Liver (tissue), 9 donors: Measurements from ENCODE around the gene TRAPPC3L. TPM values are rescaled to one million over a fixed set of nuclear protein-coding genes. Genes with fewer than 3 reads are reported as not detected.

Experiments used
- DNase-seq: peaks from one replicate; pipeline ENCODE4 v3.0.0-alpha.2; 2017; ENCODE audit warnings: low spot score
- H3K27ac ChIP-seq, 2 donors: one replicate each; pipeline ENCODE4 v1.7.0; 2013; ENCODE audit warnings: inconsistent platforms in 2 of 2, low read length in 2 of 2, control low read depth in 1 of 2, low read depth in 1 of 2, mild to moderate bottlenecking in 1 of 2
- H3K27me3 ChIP-seq, 4 donors: one replicate each; pipeline versions ENCODE4 v1.6.1 to v1.7.0; 2013; ENCODE audit warnings: low read length in 3 of 4, inconsistent platforms in 1 of 4, mild to moderate bottlenecking in 1 of 4, moderate library complexity in 1 of 4; ENCODE audit not compliant: control insufficient read depth in 4 of 4, insufficient read depth in 4 of 4
- H3K36me3 ChIP-seq, 4 donors: one replicate each; pipeline versions ENCODE4 v1.6.1 to v1.7.0; 2013; ENCODE audit warnings: low read length in 3 of 4, mild to moderate bottlenecking in 3 of 4, low read depth in 1 of 4, moderate library complexity in 1 of 4; ENCODE audit not compliant: control insufficient read depth in 4 of 4, insufficient read depth in 3 of 4
- H3K4me1 ChIP-seq, 4 donors: one replicate each; pipeline versions ENCODE4 v1.6.1 to v1.7.0; 2013; ENCODE audit warnings: low read length in 3 of 4, mild to moderate bottlenecking in 3 of 4, moderate library complexity in 1 of 4; ENCODE audit not compliant: control insufficient read depth in 4 of 4, insufficient read depth in 4 of 4
- H3K4me3 ChIP-seq, 3 donors: one replicate each; pipeline versions ENCODE4 v1.6.1 to v1.7.0; 2013; ENCODE audit warnings: low read length in 3 of 3, control low read depth in 1 of 3, low read depth in 1 of 3, mild to moderate bottlenecking in 1 of 3
- H3K9ac ChIP-seq, 2 donors: one replicate each; pipeline ENCODE4 v1.7.0; 2013; ENCODE audit warnings: low read length in 2 of 2, mild to moderate bottlenecking in 2 of 2, moderate library complexity in 2 of 2, control low read depth in 1 of 2, low read depth in 1 of 2
- H3K9me3 ChIP-seq, 4 donors: one replicate each; pipeline versions ENCODE4 v1.6.1 to v1.7.0; 2013; ENCODE audit warnings: low read length in 3 of 4; ENCODE audit not compliant: control insufficient read depth in 4 of 4
- CTCF ChIP-seq: fragments of 150-350 bp; IDR thresholded peaks from 2 replicates; pipeline ENCODE4 v1.5.1; 2017; ENCODE audit warnings: improper control_type of control experiment, low read depth, low read length; ENCODE audit not compliant: missing input control
- FOXA2 ChIP-seq: IDR thresholded peaks from 2 replicates; pipeline ENCODE4 v1.6.1; 2016; ENCODE audit warnings: antibody characterized with exemption
- GABPA ChIP-seq, 2 donors: IDR thresholded peaks in 1 of 2; conservative IDR thresholded peaks in 1 of 2; 2 replicates each; pipeline ENCODE4 v1.6.1; 2016; ENCODE audit warnings: antibody characterized with exemption in 2 of 2, mild to moderate bottlenecking in 1 of 2, moderate library complexity in 1 of 2
- HNF4A ChIP-seq, 2 donors: conservative IDR thresholded peaks; 2 replicates each; pipeline ENCODE4 v1.6.1; 2016; ENCODE audit warnings: antibody characterized with exemption in 2 of 2, mild to moderate bottlenecking in 2 of 2
- HNF4G ChIP-seq: IDR thresholded peaks from 2 replicates; pipeline ENCODE4 v1.6.1; 2016; ENCODE audit warnings: antibody characterized with exemption
- JUND ChIP-seq, 2 donors: IDR thresholded peaks; 2 replicates each; pipeline ENCODE4 v1.6.1; 2016; ENCODE audit warnings: antibody characterized with exemption in 2 of 2
- NR2F2 ChIP-seq: IDR thresholded peaks from 2 replicates; pipeline ENCODE4 v1.6.1; 2016; ENCODE audit warnings: antibody characterized with exemption
- RAD21 ChIP-seq, 2 donors: IDR thresholded peaks; 2 replicates each; pipeline ENCODE4 v1.6.1; 2016; ENCODE audit warnings: antibody characterized with exemption in 2 of 2, mild to moderate bottlenecking in 2 of 2
- RXRA ChIP-seq, 2 donors: IDR thresholded peaks; 2 replicates each; pipeline ENCODE4 v1.6.1; 2017 to 2018; ENCODE audit warnings: antibody characterized with exemption in 2 of 2, mild to moderate bottlenecking in 1 of 2
- SP1 ChIP-seq: IDR thresholded peaks from 2 replicates; pipeline ENCODE4 v1.6.1; 2018; ENCODE audit warnings: antibody characterized with exemption, mild to moderate bottlenecking
- TAF1 ChIP-seq: conservative IDR thresholded peaks from 2 replicates; pipeline ENCODE4 v1.6.1; 2016; ENCODE audit warnings: antibody characterized with exemption, mild to moderate bottlenecking
- YY1 ChIP-seq: IDR thresholded peaks from 2 replicates; pipeline ENCODE4 v1.6.1; 2016; ENCODE audit warnings: antibody characterized with exemption, mild to moderate bottlenecking
- ZBTB33 ChIP-seq: IDR thresholded peaks from 2 replicates; pipeline ENCODE4 v1.6.1; 2016; ENCODE audit warnings: antibody characterized with exemption
- WGBS: extraction: QIAGEN DNeasy Blood & Tissue Kit; methylation state at CpG from one replicate; pipeline ENCODE4 v1.1.7; 2013; 5-methylcytosine and 5-hydroxymethylcytosine counted together
- polyA plus RNA-seq, 2 donors: library from polyadenylated mRNA; stranded (reverse) in 1 of 2; unstranded in 1 of 2; fragments of 200-250 nt in 1 of 2; fragments of >200 nt in 1 of 2; fragmentation: Nextera tagmentation in 1 of 2; extraction: Ambion mirVana in 1 of 2; gene quantifications; one replicate each; pipeline versions ENCODE4 v1.2.1 to v1.2.3, GENCODE V29; 2013 to 2015
- total RNA-seq, 2 donors: library from RNA; depleted of rRNA; stranded (reverse); fragments of >200 nt; gene quantifications; one replicate each; pipeline ENCODE4 v1.2.3, GENCODE V29; 2014
- TF ChIP-seq, protein P1 (sequence below): IDR thresholded peaks from 2 replicates; pipeline ENCODE4 v1.6.1; 2016; ENCODE audit warnings: antibody characterized with exemption
- TF ChIP-seq, protein P2 (sequence below): IDR thresholded peaks from 2 replicates; pipeline ENCODE4 v1.6.1; 2016; ENCODE audit warnings: antibody characterized with exemption, mild to moderate bottlenecking
- TF ChIP-seq, protein P3 (sequence below): IDR thresholded peaks from 2 replicates; pipeline ENCODE4 v1.6.1; 2016; ENCODE audit warnings: antibody characterized with exemption
- donor health status: healthy.
- donor health status: healthy.
- donor health status: healthy.
- donor health status: healthy.
- donor health status: healthy.

TRAPPC3L gene
- total and polyA plus RNA-seq, 4 donors, result 0.08 to 0.21 (median 0.16) TPM

- TF ChIP-seq, protein P1, sequence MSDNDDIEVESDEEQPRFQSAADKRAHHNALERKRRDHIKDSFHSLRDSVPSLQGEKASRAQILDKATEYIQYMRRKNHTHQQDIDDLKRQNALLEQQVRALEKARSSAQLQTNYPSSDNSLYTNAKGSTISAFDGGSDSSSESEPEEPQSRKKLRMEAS, result no peak
- TF ChIP-seq ZBTB33, result no peak
- TF ChIP-seq, protein P2, sequence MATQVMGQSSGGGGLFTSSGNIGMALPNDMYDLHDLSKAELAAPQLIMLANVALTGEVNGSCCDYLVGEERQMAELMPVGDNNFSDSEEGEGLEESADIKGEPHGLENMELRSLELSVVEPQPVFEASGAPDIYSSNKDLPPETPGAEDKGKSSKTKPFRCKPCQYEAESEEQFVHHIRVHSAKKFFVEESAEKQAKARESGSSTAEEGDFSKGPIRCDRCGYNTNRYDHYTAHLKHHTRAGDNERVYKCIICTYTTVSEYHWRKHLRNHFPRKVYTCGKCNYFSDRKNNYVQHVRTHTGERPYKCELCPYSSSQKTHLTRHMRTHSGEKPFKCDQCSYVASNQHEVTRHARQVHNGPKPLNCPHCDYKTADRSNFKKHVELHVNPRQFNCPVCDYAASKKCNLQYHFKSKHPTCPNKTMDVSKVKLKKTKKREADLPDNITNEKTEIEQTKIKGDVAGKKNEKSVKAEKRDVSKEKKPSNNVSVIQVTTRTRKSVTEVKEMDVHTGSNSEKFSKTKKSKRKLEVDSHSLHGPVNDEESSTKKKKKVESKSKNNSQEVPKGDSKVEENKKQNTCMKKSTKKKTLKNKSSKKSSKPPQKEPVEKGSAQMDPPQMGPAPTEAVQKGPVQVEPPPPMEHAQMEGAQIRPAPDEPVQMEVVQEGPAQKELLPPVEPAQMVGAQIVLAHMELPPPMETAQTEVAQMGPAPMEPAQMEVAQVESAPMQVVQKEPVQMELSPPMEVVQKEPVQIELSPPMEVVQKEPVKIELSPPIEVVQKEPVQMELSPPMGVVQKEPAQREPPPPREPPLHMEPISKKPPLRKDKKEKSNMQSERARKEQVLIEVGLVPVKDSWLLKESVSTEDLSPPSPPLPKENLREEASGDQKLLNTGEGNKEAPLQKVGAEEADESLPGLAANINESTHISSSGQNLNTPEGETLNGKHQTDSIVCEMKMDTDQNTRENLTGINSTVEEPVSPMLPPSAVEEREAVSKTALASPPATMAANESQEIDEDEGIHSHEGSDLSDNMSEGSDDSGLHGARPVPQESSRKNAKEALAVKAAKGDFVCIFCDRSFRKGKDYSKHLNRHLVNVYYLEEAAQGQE, result no peak
- no peak for TF ChIP-seq NR2F2
- TF ChIP-seq TAF1, result no peak
- TF ChIP-seq GABPA (IDR thresholded peaks at IDR 0.05 in 1 of 2, conservative IDR thresholded peaks at IDR 0.05 in 1 of 2), result no peak
- no peak for TF ChIP-seq HNF4G
- no peak for TF ChIP-seq HNF4A (conservative IDR thresholded peaks at IDR 0.05)
- TF ChIP-seq FOXA2, result no peak
- no peak for TF ChIP-seq YY1
- no peak for TF ChIP-seq CTCF
- no peak for TF ChIP-seq RAD21 (IDR thresholded peaks at IDR 0.05)
- TF ChIP-seq SP1, result no peak
- Histone ChIP-seq H3K9ac (no peak within 1 kb of the TSS), H3K9me3 (no peaks in the 10 kb centered on the region), H3K27ac (no peak within 1 kb of the TSS), H3K36me3 (no peaks in the 10 kb centered on the region), H3K4me3 (no peak within 1 kb of the TSS), H3K4me1 (peaks cover 0 to 5% (median under 1%) of the 10 kb centered on the region in 4 donors), H3K27me3 (peaks cover 0 to 4% (median 0%) of the 10 kb centered on the region in 4 donors)
- no peak for DNase-seq
Measured at GRCh38 chr6:116553451-116553850, 8.0 kb upstream of the TRAPPC3L start, which contains the start of gene CALHM4. Gene CALHM4, plus strand, starts transcription at chr6:116553751. Its CDS starts 43 bp downstream, at chr6:116553794.

GRCh38 chr6:116550796-116551195 is 5.3 kb upstream of the TRAPPC3L start:
- Histone ChIP-seq H3K9ac (no peak overlapping the region), H3K4me3 (no peak overlapping the region), H3K27ac (no peak overlapping the region), H3K9me3 (no peaks in the 10 kb centered on the region), H3K36me3 (no peaks in the 10 kb centered on the region), H3K4me1 (peaks cover 0 to 5% (median under 1%) of the 10 kb centered on the region in 4 donors), H3K27me3 (peaks cover 0 to 4% (median 0%) of the 10 kb centered on the region in 4 donors)
- no peak for DNase-seq
- WGBS, result 28% methylated on average over 4 of the region's 4 CpGs
- no peak for TF ChIP-seq GABPA (IDR thresholded peaks at IDR 0.05 in 1 of 2, conservative IDR thresholded peaks at IDR 0.05 in 1 of 2)
- TF ChIP-seq, protein P3, sequence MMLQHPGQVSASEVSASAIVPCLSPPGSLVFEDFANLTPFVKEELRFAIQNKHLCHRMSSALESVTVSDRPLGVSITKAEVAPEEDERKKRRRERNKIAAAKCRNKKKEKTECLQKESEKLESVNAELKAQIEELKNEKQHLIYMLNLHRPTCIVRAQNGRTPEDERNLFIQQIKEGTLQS, result no peak
- peak; percentile 66 for TF ChIP-seq YY1
- TF ChIP-seq FOXA2, result peak; percentile 69
- TF ChIP-seq, protein P2, result peak; percentile 1
- TF ChIP-seq NR2F2, result peak; percentile 23
- TF ChIP-seq HNF4A (conservative IDR thresholded peaks at IDR 0.05), result peak; percentile 58 to 78
- TF ChIP-seq RAD21 (IDR thresholded peaks at IDR 0.05), result no peak
- no peak for TF ChIP-seq JUND (IDR thresholded peaks at IDR 0.05)
- TF ChIP-seq RXRA (IDR thresholded peaks at IDR 0.05), result peak; percentile 75 to 96
- TF ChIP-seq ZBTB33, result no peak
